Skin epidermis (tissue), 12 donors: Measurements from ENCODE around the gene GALNT11.

Experiments used
- H3K27ac ChIP-seq, 21 experiments: fragments of 200-600 bp; sonication (generic) in 11 of 21; one replicate each; pipeline ENCODE4 v1.5.0; 2020; ENCODE audit warnings: mild to moderate bottlenecking in 3 of 21, inconsistent platforms in 2 of 21, moderate library complexity in 2 of 21
- H3K4me3 ChIP-seq, 7 experiments: fragments of 200-600 bp; sonication (generic) in 2 of 7; one replicate each; pipeline ENCODE4 v1.5.0; 2020; ENCODE audit warnings: inconsistent platforms in 2 of 7, mild to moderate bottlenecking in 2 of 7, moderate library complexity in 1 of 7

Gene GALNT11

GRCh38 chr7:152136686-152137085 is 111.2 kb downstream of the GALNT11 start:
- Histone ChIP-seq H3K27ac (peak overlapping the region in 1 of 21 experiments; percentile 6), H3K4me3 (no peak overlapping the region)

GRCh38 chr7:152137476-152138025 is 112.1 kb downstream of the GALNT11 start:
- no peak overlapping the region for H3K27ac ChIP-seq

GRCh38 chr7:152140067-152140466 is 114.6 kb downstream of the GALNT11 start:
- H3K4me3 ChIP-seq = no peak overlapping the region
- H3K27ac ChIP-seq = no peak overlapping the region

More at GRCh38 chr7:152137476-152138025, 112.1 kb downstream of the GALNT11 start:
- H3K4me3 ChIP-seq = no peak overlapping the region

- Histone ChIP-seq H3K4me3 (no peak overlapping the region), H3K27ac (no peak overlapping the region)
Observed at GRCh38 chr7:152140560-152140959, 115.1 kb downstream of the GALNT11 start.

GRCh38 chr7:152142976-152143595 is 117.6 kb downstream of the GALNT11 start:
- Histone ChIP-seq H3K27ac (peak overlapping the region in 3 of 21 experiments; percentile 47 to 79 (median 56)), H3K4me3 (no peak overlapping the region)

GRCh38 chr7:152144557-152145245 is 119.2 kb downstream of the GALNT11 start:
- Histone ChIP-seq H3K27ac (peak overlapping the region in 8 of 21 experiments; percentile 1 to 79 (median 40)), H3K4me3 (no peak overlapping the region)

GRCh38 chr7:152145853-152146466 is 120.5 kb downstream of the GALNT11 start:
- H3K27ac ChIP-seq = peak overlapping the region in 6 of 21 experiments; percentile 1 to 79 (median 51)
- no peak overlapping the region for H3K4me3 ChIP-seq

GRCh38 chr7:152148706-152149105 is 123.2 kb downstream of the GALNT11 start:
- H3K27ac ChIP-seq = no peak overlapping the region
- H3K4me3 ChIP-seq = no peak overlapping the region

GRCh38 chr7:152149363-152149762 is 123.9 kb downstream of the GALNT11 start:
- no peak overlapping the region for H3K27ac ChIP-seq
- H3K4me3 ChIP-seq = no peak overlapping the region

GRCh38 chr7:152152267-152152666 is 126.8 kb downstream of the GALNT11 start:
- H3K4me3 ChIP-seq = no peak overlapping the region
- no peak overlapping the region for H3K27ac ChIP-seq

- H3K4me3 ChIP-seq = no peak overlapping the region
- H3K27ac ChIP-seq = no peak overlapping the region
Observed at GRCh38 chr7:152158801-152159587, 133.5 kb downstream of the GALNT11 start.

- no peak overlapping the region for H3K27ac ChIP-seq
- no peak overlapping the region for H3K4me3 ChIP-seq
Observed at GRCh38 chr7:152161171-152161570, 135.7 kb downstream of the GALNT11 start.

- no peak overlapping the region for H3K4me3 ChIP-seq
- H3K27ac ChIP-seq = peak overlapping the region in 1 of 21 experiments; percentile 11
Observed at GRCh38 chr7:152162287-152162686, 136.8 kb downstream of the GALNT11 start.
